GM19452 (cell line): ENCODE results near the gene PPT2.

ENCODE experiments used
- ATAC-seq: cut with Tn5 transposase; IDR thresholded peaks from one replicate; pipeline ENCODE4 v1.9.1; 2021; ENCODE audit not compliant: unreplicated experiment

Gene PPT2

GRCh38 chr6:32151181-32151862 lies 2.6 kb upstream of the PPT2 start:
- no peak for ATAC-seq

- no peak for ATAC-seq
Observed at GRCh38 chr6:32151863-32152768, 1.8 kb upstream of the PPT2 start, which contains the start of gene PRRT1. Gene PRRT1, minus strand, starts transcription at chr6:32151939. Its CDS starts 112 bp downstream, at chr6:32151827.

GRCh38 chr6:32152769-32153563 lies 975 bp upstream of the PPT2 start:
- ATAC-seq = no peak

- ATAC-seq = no peak
Observed at GRCh38 chr6:32154514-32155161, 697 bp downstream of the PPT2 start.

- ATAC-seq = no peak
Observed at GRCh38 chr6:32156891-32157290, 3.0 kb downstream of the PPT2 start.

GRCh38 chr6:32158052-32158451 lies 4.1 kb downstream of the PPT2 start:
- ATAC-seq = no peak

- ATAC-seq = no peak
Observed at GRCh38 chr6:32163559-32164258, 9.8 kb downstream of the PPT2 start.

GRCh38 chr6:32164295-32164694 lies 10.4 kb downstream of the PPT2 start, which contains the start of gene EGFL8:
Gene EGFL8, plus strand, starts transcription at chr6:32164595. Its CDS starts 1,571 bp downstream, at chr6:32166166.
- no peak for ATAC-seq

GRCh38 chr6:32166411-32167061 lies 12.6 kb downstream of the PPT2 start:
- ATAC-seq = no peak

- no peak for ATAC-seq
Observed at GRCh38 chr6:32167154-32167760, 13.3 kb downstream of the PPT2 start.

GRCh38 chr6:32167761-32168262 lies 13.9 kb downstream of the PPT2 start:
- ATAC-seq = no peak

GRCh38 chr6:32168350-32168749 lies 14.4 kb downstream of the PPT2 start:
- ATAC-seq = no peak

- no peak for ATAC-seq
Observed at GRCh38 chr6:32168807-32169591, 15.1 kb downstream of the PPT2 start.

GRCh38 chr6:32170294-32170693 lies 16.4 kb downstream of the PPT2 start:
- ATAC-seq = no peak

- no peak for ATAC-seq
Observed at GRCh38 chr6:32171234-32171633, 17.3 kb downstream of the PPT2 start.

GRCh38 chr6:32173051-32173727 lies 19.2 kb downstream of the PPT2 start:
- no peak for ATAC-seq

- no peak for ATAC-seq
Observed at GRCh38 chr6:32174416-32174815, 20.5 kb downstream of the PPT2 start.

GRCh38 chr6:32175322-32175710 lies 21.4 kb downstream of the PPT2 start:
- no peak for ATAC-seq
